BLaER1 (cell line): ENCODE data around the gene DGKH.

Source experiments
- H3K27ac ChIP-seq: shearing (Covaris generic); formaldehyde crosslinking; 2 replicates; pipeline ENCODE4 v1.8.1; 2022
- H3K27me3 ChIP-seq: shearing (Covaris generic); formaldehyde crosslinking; 2 replicates; pipeline ENCODE4 v1.8.1; 2022
- H3K36me3 ChIP-seq: shearing (Covaris generic); formaldehyde crosslinking; 2 replicates; pipeline ENCODE4 v1.8.1; 2022
- H3K4me1 ChIP-seq: shearing (Covaris generic); formaldehyde crosslinking; 2 replicates; pipeline ENCODE4 v1.8.1; 2022
- H3K4me2 ChIP-seq: shearing (Covaris generic); formaldehyde crosslinking; 2 replicates; pipeline ENCODE4 v1.8.1; 2022
- H3K4me3 ChIP-seq: shearing (Covaris generic); formaldehyde crosslinking; 2 replicates; pipeline ENCODE4 v1.8.1; 2022
- H3K9ac ChIP-seq: shearing (Covaris generic); formaldehyde crosslinking; 2 replicates; pipeline ENCODE4 v1.8.1; 2022
- H3K9me3 ChIP-seq: shearing (Covaris generic); formaldehyde crosslinking; 2 replicates; pipeline ENCODE4 v1.8.1; 2022
- H4K20me1 ChIP-seq: shearing (Covaris generic); formaldehyde crosslinking; 2 replicates; pipeline ENCODE4 v1.8.1; 2022
- Cebpa-rat ChIP-seq: shearing (Covaris generic); IDR thresholded peaks from 2 replicates; pipeline ENCODE4 v1.8.1; 2022

DGKH gene

DNA sequence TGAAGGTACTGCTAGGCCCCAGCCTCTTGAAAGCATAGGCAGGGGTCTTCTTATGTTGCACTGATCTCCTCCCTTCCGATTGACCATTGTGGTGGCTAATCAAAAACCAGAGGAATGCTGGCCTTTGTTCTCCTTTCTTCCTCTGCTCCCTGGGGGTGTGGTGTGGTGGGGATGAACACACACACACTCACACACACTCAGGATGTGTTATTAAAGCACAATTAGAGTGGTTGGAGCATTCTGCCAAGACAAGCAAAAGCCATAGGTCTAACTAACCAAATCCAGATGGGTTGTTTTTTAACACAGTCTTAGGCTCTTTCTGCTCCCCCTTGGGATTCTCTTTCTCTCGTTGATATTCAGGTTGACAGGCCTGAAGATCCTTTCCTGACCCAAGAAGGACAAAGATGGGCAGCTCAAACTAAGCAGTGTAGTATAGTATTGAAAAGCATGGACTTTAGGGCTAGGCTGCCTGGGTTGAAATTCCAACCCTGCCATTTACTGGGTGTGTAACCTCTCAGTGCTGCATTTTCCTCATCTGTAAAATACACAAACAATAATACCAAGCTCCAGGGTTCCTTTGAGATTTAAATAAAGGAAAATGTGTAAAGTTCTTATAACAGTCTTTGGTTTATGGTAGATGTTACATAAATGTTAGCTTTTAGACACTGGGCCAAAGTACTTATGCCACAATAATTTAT lies 25.5 kb upstream of the DGKH start:
- H4K20me1 ChIP-seq: no peaks in the 10 kb centered on the region
- H3K9ac ChIP-seq: no peak overlapping the region
- H3K4me1 ChIP-seq: no peaks in the 10 kb centered on the region
- no peak overlapping the region for H3K4me3 ChIP-seq
- H3K4me2 ChIP-seq: no peak overlapping the region
- H3K9me3 ChIP-seq: no peaks in the 10 kb centered on the region
- no peak overlapping the region for H3K27ac ChIP-seq
- TF ChIP-seq Cebpa-rat: no peak
- H3K27me3 ChIP-seq: no peaks in the 10 kb centered on the region
- no peaks in the 10 kb centered on the region for H3K36me3 ChIP-seq

DNA sequence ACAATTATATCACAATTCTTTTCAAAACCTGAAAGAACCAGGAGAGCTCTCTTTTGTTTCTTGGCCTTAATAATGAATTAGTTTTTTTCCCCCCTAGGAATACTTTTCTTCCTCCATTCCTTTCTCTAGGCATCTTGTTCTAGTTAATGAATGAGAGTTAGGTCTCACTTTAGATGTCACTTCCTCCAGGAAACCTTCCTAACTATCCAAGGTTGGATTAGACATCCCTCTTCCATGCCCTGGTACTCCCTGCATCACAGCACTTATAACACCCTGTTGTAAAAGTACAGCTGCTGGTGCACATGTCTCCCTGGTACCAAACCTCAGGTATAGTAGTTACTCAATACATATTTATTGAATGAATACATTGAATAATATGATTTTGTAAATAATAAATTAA lies 21.2 kb upstream of the DGKH start:
- no peak overlapping the region for H3K4me3 ChIP-seq
- no peak overlapping the region for H3K4me2 ChIP-seq
- no peaks in the 10 kb centered on the region for H4K20me1 ChIP-seq
- H3K36me3 ChIP-seq: no peaks in the 10 kb centered on the region
- no peaks in the 10 kb centered on the region for H3K9me3 ChIP-seq
- no peak overlapping the region for H3K9ac ChIP-seq
- H3K4me1 ChIP-seq: no peaks in the 10 kb centered on the region
- H3K27ac ChIP-seq: no peak overlapping the region
- no peak for TF ChIP-seq Cebpa-rat
- H3K27me3 ChIP-seq: no peaks in the 10 kb centered on the region

DNA sequence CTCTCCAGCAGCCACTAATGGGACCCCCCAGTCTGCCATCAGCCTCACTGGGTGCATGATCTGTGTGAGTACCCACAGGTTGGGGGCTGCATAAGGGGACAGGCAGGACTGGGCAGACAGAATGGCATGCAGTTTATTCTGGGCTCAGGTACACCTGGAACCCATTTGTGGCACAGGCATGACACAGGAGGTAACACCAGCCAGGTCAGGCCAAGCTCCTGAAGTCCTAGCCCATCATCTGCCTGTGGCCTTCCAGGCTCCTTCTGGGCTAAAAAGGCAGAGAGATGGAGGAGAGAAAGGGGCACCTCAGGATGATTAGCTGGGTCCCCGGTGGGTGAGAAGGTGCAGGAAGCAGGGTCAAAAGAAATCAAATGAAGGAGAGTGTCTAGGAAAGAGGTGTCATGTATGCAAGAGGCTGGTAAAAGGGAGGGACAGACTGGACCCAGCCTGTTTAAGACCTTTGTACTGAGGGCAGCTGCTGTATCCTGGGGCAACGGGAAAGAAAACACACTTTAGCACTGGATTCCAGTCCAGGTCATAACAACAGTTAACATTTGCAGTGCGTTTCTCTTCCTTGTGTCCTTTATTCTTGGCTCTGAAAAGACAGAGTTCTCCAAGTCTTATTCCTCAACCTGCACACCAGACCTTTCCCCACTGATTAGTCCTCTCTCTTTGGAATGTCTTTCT lies 20.2 kb upstream of the DGKH start:
- Histone ChIP-seq H3K4me1 (no peaks in the 10 kb centered on the region), H3K36me3 (no peaks in the 10 kb centered on the region), H3K9me3 (no peaks in the 10 kb centered on the region), H3K4me3 (no peak overlapping the region), H3K4me2 (no peak overlapping the region), H3K9ac (no peak overlapping the region), H3K27me3 (no peaks in the 10 kb centered on the region), H4K20me1 (no peaks in the 10 kb centered on the region), H3K27ac (no peak overlapping the region)
- no peak for TF ChIP-seq Cebpa-rat

DNA sequence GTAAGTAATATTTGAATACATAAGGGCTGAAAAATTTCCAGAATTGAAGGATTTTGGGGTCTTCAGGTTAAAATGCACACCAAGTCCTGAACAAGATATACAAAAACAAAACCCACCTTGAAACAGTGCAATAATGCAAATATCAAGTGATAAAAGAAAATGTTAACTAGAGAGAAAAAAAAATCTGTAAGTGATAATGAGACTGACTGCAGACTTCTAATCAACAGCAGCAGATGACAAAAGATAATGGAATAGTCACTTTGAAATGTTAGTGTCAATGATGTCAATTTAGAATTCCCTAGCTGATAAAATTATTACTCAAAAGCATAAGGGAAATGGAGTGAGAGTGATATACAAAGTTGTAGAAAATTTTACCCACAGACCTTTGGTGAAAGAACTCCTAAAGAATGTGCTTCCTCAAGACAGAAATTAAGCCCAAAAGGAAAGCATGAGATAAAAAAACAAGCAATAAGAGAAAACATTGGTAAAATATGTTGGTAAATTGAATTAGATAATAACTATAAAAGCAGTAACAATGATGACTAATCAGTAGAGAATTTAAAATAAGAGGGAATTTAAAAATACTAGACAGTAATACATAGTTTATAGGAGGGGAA lies 12.4 kb upstream of the DGKH start:
- Histone ChIP-seq H3K4me2 (no peak overlapping the region), H4K20me1 (0 out of 2 replicates have a peak, but pooled peaks cover under 1% of the 10 kb centered on the region), H3K27me3 (no peaks in the 10 kb centered on the region), H3K9me3 (peaks cover 14% of the 10 kb centered on the region), H3K4me3 (no peak overlapping the region), H3K9ac (no peak overlapping the region), H3K36me3 (no peaks in the 10 kb centered on the region), H3K27ac (no peak overlapping the region), H3K4me1 (peaks cover 10% of the 10 kb centered on the region)
- TF ChIP-seq Cebpa-rat: no peak

DNA sequence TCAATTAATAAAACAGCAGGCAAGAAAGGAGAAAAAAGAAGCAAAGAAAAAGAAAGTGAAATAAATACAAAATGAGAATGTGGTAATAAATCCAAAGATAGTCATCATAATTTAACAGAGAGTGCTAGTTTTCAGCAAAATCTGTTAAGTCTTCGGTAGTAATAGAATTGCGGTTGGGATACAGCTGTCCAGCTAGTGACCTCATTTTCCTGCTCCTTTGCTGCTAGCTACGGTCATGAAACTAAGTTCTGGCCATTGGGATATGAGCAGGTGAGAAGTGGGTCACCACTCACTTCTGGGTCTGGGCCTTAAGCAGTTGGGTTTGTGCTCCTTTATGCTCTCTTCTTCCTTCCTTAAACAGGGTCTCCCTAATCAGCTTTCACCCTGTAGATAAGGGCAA lies 11.7 kb upstream of the DGKH start:
- Histone ChIP-seq H3K4me3 (no peak overlapping the region), H3K27me3 (no peaks in the 10 kb centered on the region), H3K27ac (no peak overlapping the region), H3K36me3 (no peaks in the 10 kb centered on the region), H3K4me2 (no peak overlapping the region), H4K20me1 (peaks cover 8% of the 10 kb centered on the region), H3K4me1 (peaks cover 12% of the 10 kb centered on the region), H3K9me3 (peaks cover 14% of the 10 kb centered on the region), H3K9ac (no peak overlapping the region)
- no peak for TF ChIP-seq Cebpa-rat

DNA sequence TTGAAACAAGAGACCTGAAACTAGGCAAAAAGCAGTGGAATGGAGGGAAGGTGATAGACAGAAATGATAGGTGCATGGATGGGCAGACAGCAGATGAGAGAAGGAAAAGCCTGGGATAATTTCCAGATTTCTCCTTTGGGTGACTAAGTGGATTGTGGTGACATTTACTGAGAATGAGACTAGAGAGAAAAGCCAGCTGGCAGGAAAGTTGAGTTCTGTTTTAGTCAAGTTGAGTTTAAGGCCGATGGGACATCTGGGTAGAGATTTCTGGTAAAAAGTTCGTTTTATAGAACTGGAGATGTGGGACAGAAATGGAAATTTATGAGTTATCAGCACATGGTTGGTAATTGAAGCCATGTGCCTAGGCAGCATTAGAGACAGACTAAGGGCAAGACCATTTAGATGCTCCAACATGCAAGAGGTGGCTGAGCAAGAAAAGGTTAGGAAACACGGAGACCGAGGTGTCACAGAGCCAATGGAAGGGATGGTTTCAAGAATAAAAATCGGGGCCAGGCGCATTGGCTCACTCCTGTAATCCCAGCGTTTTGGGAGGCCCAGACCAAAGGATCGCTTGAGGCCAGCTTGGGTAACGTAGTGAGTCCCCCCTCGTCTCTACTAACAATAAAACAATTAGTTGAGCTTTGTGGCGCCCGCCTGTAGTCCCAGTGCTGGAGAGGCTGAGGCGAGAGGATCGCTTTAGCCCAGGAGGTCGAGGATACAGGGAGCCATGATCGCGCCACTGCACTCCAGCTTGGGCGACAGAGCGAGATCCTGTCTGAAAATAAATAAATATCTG lies 9.6 kb upstream of the DGKH start:
- H3K27me3 ChIP-seq: no peaks in the 10 kb centered on the region
- no peak overlapping the region; the same call in 1 of the 2 replicates for H3K9ac ChIP-seq
- peaks cover 29% of the 10 kb centered on the region for H3K4me1 ChIP-seq
- peaks cover 29% of the 10 kb centered on the region for H4K20me1 ChIP-seq
- peak overlapping the region; percentile 86 for H3K4me2 ChIP-seq
- no peak for TF ChIP-seq Cebpa-rat
- H3K4me3 ChIP-seq: peak overlapping the region; percentile 86
- H3K9me3 ChIP-seq: peaks cover 14% of the 10 kb centered on the region
- no peak overlapping the region for H3K27ac ChIP-seq
- H3K36me3 ChIP-seq: no peaks in the 10 kb centered on the region

DNA sequence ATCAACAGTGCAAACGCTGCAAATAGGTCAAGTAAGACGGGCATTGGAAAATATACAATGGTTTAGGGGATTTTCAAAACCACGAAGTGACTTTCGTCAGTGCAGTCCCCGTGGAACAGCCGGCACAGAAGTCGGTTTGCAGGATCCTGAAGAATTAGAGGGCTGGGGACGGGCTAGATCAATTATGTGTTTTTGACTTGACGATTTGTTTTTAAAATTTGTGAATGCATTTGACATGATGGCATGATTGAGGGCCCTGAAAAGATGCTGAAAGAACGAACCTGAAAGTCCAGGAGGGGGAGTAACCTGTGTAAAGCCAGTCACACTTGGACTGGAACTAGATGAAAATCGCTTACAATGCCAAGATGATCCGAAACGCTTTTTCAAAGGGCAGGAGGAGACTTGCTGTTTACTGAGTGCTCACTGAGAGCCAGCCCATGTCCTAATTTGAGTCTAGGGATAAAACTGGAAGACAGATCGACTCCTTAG lies 8.9 kb upstream of the DGKH start:
- Histone ChIP-seq H4K20me1 (peaks cover 35% of the 10 kb centered on the region), H3K27ac (peak overlapping the region; percentile 95), H3K9ac (peak overlapping the region; percentile 90), H3K4me3 (peak overlapping the region; percentile 86), H3K4me1 (peaks cover 29% of the 10 kb centered on the region), H3K4me2 (peak overlapping the region; percentile 86), H3K9me3 (peaks cover 12% of the 10 kb centered on the region), H3K36me3 (no peaks in the 10 kb centered on the region), H3K27me3 (no peaks in the 10 kb centered on the region)
- no peak for TF ChIP-seq Cebpa-rat

DNA sequence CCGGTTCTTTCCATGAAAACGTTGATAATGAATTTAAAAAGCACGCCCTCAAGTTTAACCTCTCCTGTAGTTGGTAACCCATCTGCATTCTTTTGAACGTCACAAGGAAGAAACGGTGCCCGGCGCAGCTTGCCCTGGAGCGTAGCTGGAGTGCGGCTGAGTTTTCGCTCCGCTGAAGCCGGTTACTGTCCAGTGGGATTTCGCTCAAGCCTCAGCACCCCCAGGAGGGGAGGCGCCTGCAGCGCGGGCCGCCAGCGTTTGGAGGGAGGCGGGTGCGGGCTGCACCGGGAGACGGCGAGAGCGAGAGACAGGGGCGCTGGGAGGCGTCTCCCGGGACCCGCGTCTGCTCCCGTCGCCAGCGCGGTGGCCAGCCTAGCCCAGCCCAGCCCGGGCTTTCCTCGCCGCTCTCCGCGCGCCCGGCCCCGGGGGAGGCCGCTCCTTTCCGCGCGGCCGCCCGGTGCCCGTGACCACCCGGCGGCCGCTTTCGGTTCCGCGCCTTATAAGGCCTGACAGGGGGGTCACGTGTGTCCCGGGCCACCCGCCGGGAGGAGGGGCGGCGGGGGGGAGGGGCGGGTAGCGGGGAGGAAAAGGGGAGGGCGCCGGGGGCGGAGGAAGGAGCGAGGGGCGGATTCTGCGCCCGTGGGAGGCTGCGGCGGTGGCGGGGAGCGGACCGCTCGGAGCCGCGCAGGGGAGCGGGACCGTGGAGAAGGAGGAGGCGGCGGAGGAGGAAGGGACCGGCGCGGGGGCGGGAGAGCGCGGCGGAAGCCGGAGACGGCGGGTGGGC lies 8.3 kb upstream of the DGKH start:
- Histone ChIP-seq H3K4me3 (peak overlapping the region; percentile 86), H3K9me3 (peaks cover 5% of the 10 kb centered on the region), H3K36me3 (no peaks in the 10 kb centered on the region), H3K4me1 (peaks cover 29% of the 10 kb centered on the region), H3K27ac (peak overlapping the region; percentile 95), H3K27me3 (no peaks in the 10 kb centered on the region), H3K9ac (peak overlapping the region; percentile 90), H4K20me1 (peaks cover 42% of the 10 kb centered on the region), H3K4me2 (peak overlapping the region; percentile 86)
- TF ChIP-seq Cebpa-rat: no peak

DNA sequence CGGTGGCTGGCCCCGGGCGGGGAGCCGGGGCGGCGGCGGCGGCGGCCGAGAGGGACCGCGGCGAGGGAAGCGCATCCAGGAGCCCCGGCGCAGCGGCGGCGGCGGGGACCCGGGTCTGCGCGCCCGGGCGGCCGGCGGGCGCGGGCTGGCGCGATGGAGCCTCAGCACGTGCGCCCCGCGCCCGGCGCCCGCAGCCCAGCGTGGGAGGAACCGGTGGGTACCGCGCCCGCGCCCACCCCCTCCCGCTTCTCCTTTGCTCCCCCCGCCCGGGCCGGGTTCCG lies 7.8 kb upstream of the DGKH start:
- Histone ChIP-seq H3K4me2 (peak overlapping the region; percentile 83), H4K20me1 (peaks cover 47% of the 10 kb centered on the region), H3K27me3 (no peaks in the 10 kb centered on the region), H3K27ac (peak overlapping the region; percentile 91), H3K9me3 (peaks cover 2% of the 10 kb centered on the region; the same call in 1 of the 2 replicates), H3K4me1 (peaks cover 29% of the 10 kb centered on the region), H3K9ac (peak overlapping the region; percentile 90), H3K36me3 (no peaks in the 10 kb centered on the region), H3K4me3 (peak overlapping the region; percentile 86)
- TF ChIP-seq Cebpa-rat: no peak
